GM06990 (cell line): ENCODE data around the gene GUCA2B.

Experiments used
- DNase-seq: peaks from one replicate; pipeline ENCODE4 v3.0.0-alpha.2; 2011; ENCODE audit not compliant: insufficient read length; ENCODE audit errors: extremely low read depth
- H3K27me3 ChIP-seq: replicated peaks from 2 replicates; pipeline ENCODE4 v1.6.0; 2011; ENCODE audit warnings: low read length; ENCODE audit not compliant: control insufficient read depth, insufficient read depth
- H3K36me3 ChIP-seq: 2 replicates; pipeline ENCODE4 v1.5.1; 2011; ENCODE audit warnings: low read length; ENCODE audit not compliant: control insufficient read depth, insufficient read depth
- H3K4me3 ChIP-seq: replicated peaks from 2 replicates; pipeline ENCODE4 v1.5.1; 2011; ENCODE audit warnings: low read depth, mild to moderate bottlenecking, control low read depth, low read length
- CTCF ChIP-seq: IDR thresholded peaks from 2 replicates; pipeline ENCODE4 v1.5.1; 2011; ENCODE audit warnings: low read length, control low read depth, mild to moderate bottlenecking, inconsistent platforms; ENCODE audit not compliant: insufficient read depth, poor library complexity, severe bottlenecking

The GUCA2B gene

GRCh38 chr1:42163536-42164503 lies 10.6 kb downstream of the GUCA2B start:
- Histone ChIP-seq H3K27me3 (no peaks in the 10 kb centered on the region), H3K36me3 (no peaks in the 10 kb centered on the region), H3K4me3 (no peak overlapping the region)
- DNase-seq, result no peak
- TF ChIP-seq CTCF, result no peak

- no peaks in the 10 kb centered on the region for H3K36me3 ChIP-seq
- no peak within 1 kb of the TSS for H3K4me3 ChIP-seq
- DNase-seq, result no peak
- no peaks in the 10 kb centered on the region for H3K27me3 ChIP-seq
- no peak for TF ChIP-seq CTCF
These were observed 11.6 kb downstream of the GUCA2B start, which contains the start of gene GUCA2A for GRCh38 chr1:42164551-42165420. Gene GUCA2A (minus strand): TSS chr1:42164745. CDS start chr1:42164712, 33 bp downstream.

- no peak overlapping the region for H3K4me3 ChIP-seq
- H3K36me3 ChIP-seq, result no peaks in the 10 kb centered on the region
- DNase-seq, result no peak
- H3K27me3 ChIP-seq, result no peaks in the 10 kb centered on the region
- TF ChIP-seq CTCF, result no peak
These were observed 12.5 kb downstream of the GUCA2B start for GRCh38 chr1:42165511-42166210.

- no peaks in the 10 kb centered on the region for H3K36me3 ChIP-seq
- DNase-seq, result no peak
- no peak for TF ChIP-seq CTCF
- H3K27me3 ChIP-seq, result no peaks in the 10 kb centered on the region
- no peak overlapping the region for H3K4me3 ChIP-seq
These were observed 14.6 kb downstream of the GUCA2B start for GRCh38 chr1:42167611-42168390.

GRCh38 chr1:42168391-42168670 lies 15.1 kb downstream of the GUCA2B start:
- Histone ChIP-seq H3K4me3 (no peak overlapping the region), H3K27me3 (no peaks in the 10 kb centered on the region), H3K36me3 (no peaks in the 10 kb centered on the region)
- no peak for TF ChIP-seq CTCF
- no peak for DNase-seq
